ENCODE data around the gene C20orf173.
A peak's percentile ranks its signal among the peaks of the same experiment; 100 is the strongest.

Gene C20orf173

GRCh38 chr20:35506179-35506578 lies 23.3 kb downstream of the C20orf173 start:
- no peak for DNase-seq

- DNase-seq, result no peak
Measured at GRCh38 chr20:35504751-35505150, 24.7 kb downstream of the C20orf173 start.

- DNase-seq, result no peak
Measured at GRCh38 chr20:35503841-35504561, 25.5 kb downstream of the C20orf173 start.

- DNase-seq, result no peak
Measured at GRCh38 chr20:35503281-35503680, 26.2 kb downstream of the C20orf173 start.

GRCh38 chr20:35502352-35502751 lies 27.1 kb downstream of the C20orf173 start:
- DNase-seq, result no peak

GRCh38 chr20:35499271-35499670 lies 30.2 kb downstream of the C20orf173 start:
- no peak for DNase-seq

- DNase-seq, result no peak
Measured at GRCh38 chr20:35497780-35498189, 31.7 kb downstream of the C20orf173 start.

- DNase-seq, result no peak
Measured at GRCh38 chr20:35497320-35497719, 32.1 kb downstream of the C20orf173 start.

- no peak for DNase-seq
Measured at GRCh38 chr20:35496481-35496880, 33.0 kb downstream of the C20orf173 start.

GRCh38 chr20:35492352-35492751 lies 37.1 kb downstream of the C20orf173 start:
- no peak for DNase-seq

- DNase-seq, result no peak
Measured at GRCh38 chr20:35491823-35492222, 37.6 kb downstream of the C20orf173 start.

GRCh38 chr20:35490736-35491181 lies 38.7 kb downstream of the C20orf173 start:
- DNase-seq, result peak; percentile 81

GRCh38 chr20:35489717-35490116 lies 39.7 kb downstream of the C20orf173 start:
- peak; percentile 34 for DNase-seq

GRCh38 chr20:35487479-35487878 lies 42.0 kb downstream of the C20orf173 start:
- DNase-seq, result no peak

GRCh38 chr20:35479798-35480197 lies 49.7 kb downstream of the C20orf173 start:
- no peak for DNase-seq

- DNase-seq, result no peak
Measured at GRCh38 chr20:35478804-35479472, 50.5 kb downstream of the C20orf173 start.

All from activated CD4-positive, alpha-beta T cell treated with anti-CD3 and anti-CD28 coated beads, Interleukin-2, Interleukin-6, amounts not matched to agents 100 ng/mL and 50 ng/mL, durations not matched to agents 16 hours and 8 hours (primary cell).